ENCODE data around the gene ACVR1.

ACVR1 gene

GRCh38 chr2:157840568-157841156, 35.5 kb downstream of the ACVR1 start:
- no peak for ATAC-seq
- TF ChIP-seq ZC3H10 (CRISPR knock-in tag; IDR thresholded peaks at IDR 0.05) (no peak), CSDC2 (CRISPR knock-in tag; IDR thresholded peaks at IDR 0.05) (no peak), ZFP3 (CRISPR knock-in tag; IDR thresholded peaks at IDR 0.05) (no peak), ISL1 (CRISPR knock-in tag; IDR thresholded peaks at IDR 0.05) (no peak), ZFP30 (CRISPR knock-in tag; IDR thresholded peaks at IDR 0.05) (no peak), TOX (CRISPR knock-in tag; IDR thresholded peaks at IDR 0.05; ENCODE audit: borderline replicate concordance) (no peak), BACH2 (CRISPR knock-in tag; IDR thresholded peaks at IDR 0.05; ENCODE audit: borderline replicate concordance) (no peak), TSHZ2 (CRISPR knock-in tag; IDR thresholded peaks at IDR 0.05) (no peak)
- TF ChIP-seq, protein P1, sequence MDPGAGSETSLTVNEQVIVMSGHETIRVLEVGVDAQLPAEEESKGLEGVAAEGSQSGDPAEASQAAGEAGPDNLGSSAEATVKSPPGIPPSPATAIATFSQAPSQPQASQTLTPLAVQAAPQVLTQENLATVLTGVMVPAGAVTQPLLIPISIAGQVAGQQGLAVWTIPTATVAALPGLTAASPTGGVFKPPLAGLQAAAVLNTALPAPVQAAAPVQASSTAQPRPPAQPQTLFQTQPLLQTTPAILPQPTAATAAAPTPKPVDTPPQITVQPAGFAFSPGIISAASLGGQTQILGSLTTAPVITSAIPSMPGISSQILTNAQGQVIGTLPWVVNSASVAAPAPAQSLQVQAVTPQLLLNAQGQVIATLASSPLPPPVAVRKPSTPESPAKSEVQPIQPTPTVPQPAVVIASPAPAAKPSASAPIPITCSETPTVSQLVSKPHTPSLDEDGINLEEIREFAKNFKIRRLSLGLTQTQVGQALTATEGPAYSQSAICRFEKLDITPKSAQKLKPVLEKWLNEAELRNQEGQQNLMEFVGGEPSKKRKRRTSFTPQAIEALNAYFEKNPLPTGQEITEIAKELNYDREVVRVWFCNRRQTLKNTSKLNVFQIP (CRISPR knock-in tag; IDR thresholded peaks at IDR 0.05; ENCODE audit: borderline replicate concordance, low read depth), result no peak

GRCh38 chr2:157839822-157840221, 36.3 kb downstream of the ACVR1 start:
- no peak for ATAC-seq
- TF ChIP-seq, protein P2, sequence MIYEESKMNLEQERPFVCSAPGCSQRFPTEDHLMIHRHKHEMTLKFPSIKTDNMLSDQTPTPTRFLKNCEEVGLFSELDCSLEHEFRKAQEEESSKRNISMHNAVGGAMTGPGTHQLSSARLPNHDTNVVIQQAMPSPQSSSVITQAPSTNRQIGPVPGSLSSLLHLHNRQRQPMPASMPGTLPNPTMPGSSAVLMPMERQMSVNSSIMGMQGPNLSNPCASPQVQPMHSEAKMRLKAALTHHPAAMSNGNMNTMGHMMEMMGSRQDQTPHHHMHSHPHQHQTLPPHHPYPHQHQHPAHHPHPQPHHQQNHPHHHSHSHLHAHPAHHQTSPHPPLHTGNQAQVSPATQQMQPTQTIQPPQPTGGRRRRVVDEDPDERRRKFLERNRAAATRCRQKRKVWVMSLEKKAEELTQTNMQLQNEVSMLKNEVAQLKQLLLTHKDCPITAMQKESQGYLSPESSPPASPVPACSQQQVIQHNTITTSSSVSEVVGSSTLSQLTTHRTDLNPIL (CRISPR knock-in tag; IDR thresholded peaks at IDR 0.05; ENCODE audit: low read depth), result no peak
- no peak for TF ChIP-seq ESRRG (CRISPR knock-in tag; IDR thresholded peaks at IDR 0.05)
- TF ChIP-seq ZNF8 (CRISPR knock-in tag; IDR thresholded peaks at IDR 0.05), result no peak
- TF ChIP-seq ZFP3 (CRISPR knock-in tag; IDR thresholded peaks at IDR 0.05), result no peak
- TF ChIP-seq CSDC2 (CRISPR knock-in tag; IDR thresholded peaks at IDR 0.05), result no peak
- TF ChIP-seq, protein P1 (CRISPR knock-in tag; IDR thresholded peaks at IDR 0.05; ENCODE audit: borderline replicate concordance, low read depth), result no peak
- no peak for TF ChIP-seq BACH2 (CRISPR knock-in tag; IDR thresholded peaks at IDR 0.05; ENCODE audit: borderline replicate concordance)
- no peak for TF ChIP-seq TOX (CRISPR knock-in tag; IDR thresholded peaks at IDR 0.05; ENCODE audit: borderline replicate concordance)
- TF ChIP-seq ISL1 (CRISPR knock-in tag; IDR thresholded peaks at IDR 0.05), result no peak
- TF ChIP-seq TCF4 (CRISPR knock-in tag; IDR thresholded peaks at IDR 0.05; ENCODE audit: borderline replicate concordance), result no peak
- no peak for TF ChIP-seq PPARA (CRISPR knock-in tag; IDR thresholded peaks at IDR 0.05; ENCODE audit: borderline replicate concordance)
- no peak for TF ChIP-seq ZC3H10 (CRISPR knock-in tag; IDR thresholded peaks at IDR 0.05)
- TF ChIP-seq PATZ1 (CRISPR knock-in tag; IDR thresholded peaks at IDR 0.05; ENCODE audit: borderline replicate concordance), result no peak
- TF ChIP-seq ZNF70 (CRISPR knock-in tag; IDR thresholded peaks at IDR 0.05), result no peak

- peak; percentile 69 for ATAC-seq
- TF ChIP-seq PATZ1 (CRISPR knock-in tag; IDR thresholded peaks at IDR 0.05; ENCODE audit: borderline replicate concordance), result no peak
- no peak for TF ChIP-seq BACH2 (CRISPR knock-in tag; IDR thresholded peaks at IDR 0.05; ENCODE audit: borderline replicate concordance)
- 0 out of 2 replicates have a peak, but pooled peaks have one; percentile 15 for TF ChIP-seq TCF4 (CRISPR knock-in tag; IDR thresholded peaks at IDR 0.05; ENCODE audit: borderline replicate concordance)
Observed at GRCh38 chr2:157839162-157839801, 36.8 kb downstream of the ACVR1 start.

Measured in SK-N-SH treated with all-trans-retinoic acid at 6 μM for 48 hours (cell line).